ENCODE data around the gene ADAMTS2. TPM values are rescaled to one million over a fixed set of nuclear protein-coding genes. Genes with fewer than 3 reads are reported as not detected.

Gene ADAMTS2
- total and polyA plus RNA-seq, 2 donors (not counting 1 experiment from before 2014, with no cell fraction given): 16.2 to 70.2 TPM

GRCh38 chr5:179162351-179163235 is 182.7 kb downstream of the ADAMTS2 start:
- Histone ChIP-seq H2AFZ (ENCODE audit: low read length) (no peak overlapping the region), H4K20me1 (ENCODE audit: control insufficient read depth, extremely low read depth, insufficient read depth, low read length) (no peaks in the 10 kb centered on the region), H3K79me2 (ENCODE audit: control insufficient read depth, insufficient read depth, low read length) (no peaks in the 10 kb centered on the region), H3K4me3 (replicated peaks in 1 of 4; ENCODE audit: control extremely low read depth in 1 of 4, insufficient read depth in 1 of 4, low read depth in 3 of 4, low read length in 4 of 4) (no peak overlapping the region), H3K4me2 (ENCODE audit: extremely low read depth, insufficient read depth, low read length) (no peak overlapping the region), H3K9ac (ENCODE audit: insufficient read depth, low read length) (no peak overlapping the region), H3K27ac (ENCODE audit: insufficient read depth, low read length) (no peak overlapping the region), H3K27me3 (ENCODE audit: control insufficient read depth, insufficient read depth, low read length) (no peaks in the 10 kb centered on the region), H3K4me1 (ENCODE audit: control insufficient read depth, extremely low read depth, insufficient read depth, low read length) (no peaks in the 10 kb centered on the region), H3K36me3 (ENCODE audit: control insufficient read depth, insufficient read depth, low read length) (no peaks in the 10 kb centered on the region), H3K9me3 (ENCODE audit: control insufficient read depth, insufficient read depth, low read depth, low read length) (no peaks in the 10 kb centered on the region)
- DNase-seq (ENCODE audit: low read depth in 2 of 2): no peak
- no peak for TF ChIP-seq EZH2 (IDR thresholded peaks at IDR 0.05; ENCODE audit: low read length, missing control alignments)
- TF ChIP-seq CTCF (conservative IDR thresholded peaks at IDR 0.05 in 1 of 2, IDR thresholded peaks at IDR 0.05 in 1 of 2; ENCODE audit: low read depth in 1 of 2, low read length in 2 of 2): no peak

- H3K36me3 ChIP-seq (ENCODE audit: control insufficient read depth, insufficient read depth, low read length): no peaks in the 10 kb centered on the region
- H3K27me3 ChIP-seq (ENCODE audit: control insufficient read depth, insufficient read depth, low read length): no peaks in the 10 kb centered on the region
- TF ChIP-seq EZH2 (IDR thresholded peaks at IDR 0.05; ENCODE audit: low read length, missing control alignments): no peak
- TF ChIP-seq CTCF (conservative IDR thresholded peaks at IDR 0.05 in 1 of 2, IDR thresholded peaks at IDR 0.05 in 1 of 2; ENCODE audit: low read depth in 1 of 2, low read length in 2 of 2): no peak
- H2AFZ ChIP-seq (ENCODE audit: low read length): no peak overlapping the region
- H3K9ac ChIP-seq (ENCODE audit: insufficient read depth, low read length): no peak overlapping the region
- no peaks in the 10 kb centered on the region for H3K4me1 ChIP-seq (ENCODE audit: control insufficient read depth, extremely low read depth, insufficient read depth, low read length)
- no peaks in the 10 kb centered on the region for H3K9me3 ChIP-seq (ENCODE audit: control insufficient read depth, insufficient read depth, low read depth, low read length)
- no peaks in the 10 kb centered on the region for H4K20me1 ChIP-seq (ENCODE audit: control insufficient read depth, extremely low read depth, insufficient read depth, low read length)
- no peak for DNase-seq (ENCODE audit: low read depth in 2 of 2)
- no peak overlapping the region for H3K4me2 ChIP-seq (ENCODE audit: extremely low read depth, insufficient read depth, low read length)
- no peak overlapping the region for H3K4me3 ChIP-seq (replicated peaks in 1 of 4; ENCODE audit: control extremely low read depth in 1 of 4, insufficient read depth in 1 of 4, low read depth in 3 of 4, low read length in 4 of 4)
- H3K27ac ChIP-seq (ENCODE audit: insufficient read depth, low read length): no peak overlapping the region
- no peaks in the 10 kb centered on the region for H3K79me2 ChIP-seq (ENCODE audit: control insufficient read depth, insufficient read depth, low read length)
These were observed 183.4 kb downstream of the ADAMTS2 start for GRCh38 chr5:179161901-179162300.

GRCh38 chr5:179160584-179160983 is 184.7 kb downstream of the ADAMTS2 start:
- Histone ChIP-seq H2AFZ (ENCODE audit: low read length) (no peak overlapping the region), H3K9ac (ENCODE audit: insufficient read depth, low read length) (no peak overlapping the region), H3K4me1 (ENCODE audit: control insufficient read depth, extremely low read depth, insufficient read depth, low read length) (no peaks in the 10 kb centered on the region), H3K9me3 (ENCODE audit: control insufficient read depth, insufficient read depth, low read depth, low read length) (no peaks in the 10 kb centered on the region), H3K27ac (ENCODE audit: insufficient read depth, low read length) (no peak overlapping the region), H3K27me3 (ENCODE audit: control insufficient read depth, insufficient read depth, low read length) (no peaks in the 10 kb centered on the region), H3K4me2 (ENCODE audit: extremely low read depth, insufficient read depth, low read length) (no peak overlapping the region), H4K20me1 (ENCODE audit: control insufficient read depth, extremely low read depth, insufficient read depth, low read length) (no peaks in the 10 kb centered on the region), H3K79me2 (ENCODE audit: control insufficient read depth, insufficient read depth, low read length) (no peaks in the 10 kb centered on the region), H3K4me3 (replicated peaks in 1 of 4; ENCODE audit: control extremely low read depth in 1 of 4, insufficient read depth in 1 of 4, low read depth in 3 of 4, low read length in 4 of 4) (no peak overlapping the region), H3K36me3 (ENCODE audit: control insufficient read depth, insufficient read depth, low read length) (no peaks in the 10 kb centered on the region)
- DNase-seq (ENCODE audit: low read depth in 2 of 2): no peak
- TF ChIP-seq EZH2 (IDR thresholded peaks at IDR 0.05; ENCODE audit: low read length, missing control alignments) (no peak), CTCF (conservative IDR thresholded peaks at IDR 0.05 in 1 of 2, IDR thresholded peaks at IDR 0.05 in 1 of 2; ENCODE audit: low read depth in 1 of 2, low read length in 2 of 2) (no peak)
